HL-60 (cell line): ENCODE results near the gene SCG5.

Experiments used
- DNase-seq, 2 experiments: peaks; one replicate each; pipeline ENCODE4 v3.0.0-alpha.2; 2010 to 2020; ENCODE audit warnings: low read depth in 1 of 2, low spot score in 1 of 2
- H3K27ac ChIP-seq: fragments of 250-450 bp; sonication (Bioruptor Pico); replicated peaks from 2 replicates; pipeline ENCODE4 v1.5.1; 2020; ENCODE audit warnings: mild to moderate bottlenecking, moderate library complexity
- H3K27me3 ChIP-seq: fragments of 250-450 bp; sonication (Bioruptor Pico); 2 replicates; pipeline ENCODE4 v1.5.1; 2021; ENCODE audit warnings: mild to moderate bottlenecking, moderate library complexity; ENCODE audit not compliant: insufficient read depth, poor library complexity, severe bottlenecking
- H3K4me3 ChIP-seq: replicated peaks from 2 replicates; pipeline ENCODE4 v1.5.1; 2011; ENCODE audit warnings: mild to moderate bottlenecking, control low read depth, low read length; ENCODE audit not compliant: insufficient read depth
- CTCF ChIP-seq: IDR thresholded peaks from one replicate; pipeline ENCODE4 v1.5.1; 2011; ENCODE audit warnings: low read length, control low read depth, inconsistent platforms; ENCODE audit not compliant: insufficient read depth
- GABPA ChIP-seq: IDR thresholded peaks from 2 replicates; pipeline ENCODE4 v1.6.1; 2012; ENCODE audit warnings: low read depth
- POLR2AphosphoS5 ChIP-seq: IDR thresholded peaks from 2 replicates; pipeline ENCODE4 v1.6.1; 2012; ENCODE audit warnings: low read depth
- REST ChIP-seq: IDR thresholded peaks from 2 replicates; pipeline ENCODE4 v1.6.1; 2012; ENCODE audit warnings: low read depth; ENCODE audit not compliant: insufficient replicate concordance
- SPI1 ChIP-seq: IDR thresholded peaks from 2 replicates; pipeline ENCODE4 v1.6.1; 2012; ENCODE audit warnings: low read depth, mild to moderate bottlenecking, borderline replicate concordance

The SCG5 gene

GRCh38 chr15:32746116-32746857 lies 104.8 kb downstream of the SCG5 start:
- no peaks in the 10 kb centered on the region for H3K27me3 ChIP-seq
- no peak overlapping the region for H3K27ac ChIP-seq
- no peak for DNase-seq
- H3K4me3 ChIP-seq: no peak overlapping the region
- TF ChIP-seq CTCF: no peak
- TF ChIP-seq SPI1: no peak
- TF ChIP-seq REST: no peak
- no peak for TF ChIP-seq POLR2AphosphoS5
- TF ChIP-seq GABPA: no peak
